Peyer's patch (tissue), 4 donors: ENCODE results near the gene AMOT.

Source experiments
- CTCF ChIP-seq, 6 experiments: fragments of 450-650 bp in 4 of 6; fragments of 200-600 bp in 2 of 6; sonication (generic) in 1 of 6; IDR thresholded peaks; one replicate each; pipeline ENCODE4 v1.5.1; 2017 to 2019; ENCODE audit warnings: antibody characterized with exemption in 6 of 6, mild to moderate bottlenecking in 3 of 6, moderate library complexity in 1 of 6
- POLR2A ChIP-seq, 2 donors: fragments of 450-650 bp; IDR thresholded peaks; one replicate each; pipeline ENCODE4 v1.5.1; 2017; ENCODE audit warnings: antibody characterized with exemption in 2 of 2, mild to moderate bottlenecking in 2 of 2, moderate library complexity in 2 of 2

DNA sequence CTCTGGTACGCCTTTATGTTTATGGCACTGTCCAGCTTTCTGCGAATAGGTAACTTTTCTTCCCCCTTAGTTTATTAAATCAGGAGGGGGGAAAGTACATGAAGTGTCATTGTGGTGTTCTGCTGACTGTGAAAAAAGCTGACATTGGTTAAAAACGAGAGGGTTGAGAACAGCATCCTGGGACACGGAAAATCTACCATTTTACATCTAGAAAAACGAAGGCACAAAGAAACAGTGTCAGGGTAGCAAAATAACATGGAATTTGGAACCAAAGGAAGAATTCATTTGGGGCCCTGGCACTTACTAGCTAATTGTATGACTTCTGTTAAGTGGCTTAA, 1.2 kb upstream of the AMOT start:
- TF ChIP-seq CTCF (IDR thresholded peaks at IDR 0.05) = no peak
- no peak for TF ChIP-seq POLR2A (IDR thresholded peaks at IDR 0.05)
